ENCODE measurements around the gene ARG2. TPM values are rescaled to one million over a fixed set of nuclear protein-coding genes. Genes with fewer than 3 reads are reported as not detected.
"Not testable (repeated sequence)": the region's sequence is repeated elsewhere in the genome, so short reads cannot be mapped to it uniquely, and the experiment has no call there.

Gene ARG2
- total and polyA plus RNA-seq, 2 donors (not counting 1 experiment from before 2014, with no cell fraction given): 1.9 to 8.4 TPM

GRCh38 chr14:67584978-67585377 is 34.7 kb upstream of the ARG2 start:
- TF ChIP-seq CTCF (conservative IDR thresholded peaks at IDR 0.05 in 1 of 2, IDR thresholded peaks at IDR 0.05 in 1 of 2; ENCODE audit: low read depth in 1 of 2, low read length in 2 of 2): no peak
- no peak for TF ChIP-seq EZH2 (IDR thresholded peaks at IDR 0.05; ENCODE audit: low read length, missing control alignments)
- no peaks in the 10 kb centered on the region for H3K36me3 ChIP-seq (ENCODE audit: control insufficient read depth, insufficient read depth, low read length)

GRCh38 chr14:67586369-67586768 is 33.4 kb upstream of the ARG2 start:
- no peaks in the 10 kb centered on the region for H3K79me2 ChIP-seq (ENCODE audit: control insufficient read depth, insufficient read depth, low read length)
- H3K9ac ChIP-seq (ENCODE audit: insufficient read depth, low read length): no peak overlapping the region
- no peaks in the 10 kb centered on the region for H3K27me3 ChIP-seq (ENCODE audit: control insufficient read depth, insufficient read depth, low read length)
- H3K4me2 ChIP-seq (ENCODE audit: extremely low read depth, insufficient read depth, low read length): no peak overlapping the region
- no peaks in the 10 kb centered on the region for H4K20me1 ChIP-seq (ENCODE audit: control insufficient read depth, extremely low read depth, insufficient read depth, low read length)
- TF ChIP-seq EZH2 (IDR thresholded peaks at IDR 0.05; ENCODE audit: low read length, missing control alignments) (no peak), CTCF (conservative IDR thresholded peaks at IDR 0.05 in 1 of 2, IDR thresholded peaks at IDR 0.05 in 1 of 2; ENCODE audit: low read depth in 1 of 2, low read length in 2 of 2) (no peak)
- no peak overlapping the region for H3K27ac ChIP-seq (ENCODE audit: insufficient read depth, low read length)
- DNase-seq (ENCODE audit: low read depth in 2 of 2): no peak
- H3K9me3 ChIP-seq (ENCODE audit: control insufficient read depth, insufficient read depth, low read depth, low read length): no peaks in the 10 kb centered on the region
- H3K4me3 ChIP-seq (replicated peaks in 1 of 4; ENCODE audit: control extremely low read depth in 1 of 4, insufficient read depth in 1 of 4, low read depth in 3 of 4, low read length in 4 of 4): no peak overlapping the region
- no peaks in the 10 kb centered on the region for H3K36me3 ChIP-seq (ENCODE audit: control insufficient read depth, insufficient read depth, low read length)
- H2AFZ ChIP-seq (ENCODE audit: low read length): no peak overlapping the region
- no peaks in the 10 kb centered on the region for H3K4me1 ChIP-seq (ENCODE audit: control insufficient read depth, extremely low read depth, insufficient read depth, low read length)

More at GRCh38 chr14:67584978-67585377, 34.7 kb upstream of the ARG2 start:
- Histone ChIP-seq H3K9me3 (ENCODE audit: control insufficient read depth, insufficient read depth, low read depth, low read length) (no peaks in the 10 kb centered on the region), H3K9ac (ENCODE audit: insufficient read depth, low read length) (no peak overlapping the region), H3K79me2 (ENCODE audit: control insufficient read depth, insufficient read depth, low read length) (no peaks in the 10 kb centered on the region), H3K27ac (ENCODE audit: insufficient read depth, low read length) (no peak overlapping the region), H3K27me3 (ENCODE audit: control insufficient read depth, insufficient read depth, low read length) (no peaks in the 10 kb centered on the region), H3K4me2 (ENCODE audit: extremely low read depth, insufficient read depth, low read length) (no peak overlapping the region), H3K4me1 (ENCODE audit: control insufficient read depth, extremely low read depth, insufficient read depth, low read length) (no peaks in the 10 kb centered on the region), H3K4me3 (replicated peaks in 1 of 4; ENCODE audit: control extremely low read depth in 1 of 4, insufficient read depth in 1 of 4, low read depth in 3 of 4, low read length in 4 of 4) (no peak overlapping the region), H4K20me1 (ENCODE audit: control insufficient read depth, extremely low read depth, insufficient read depth, low read length) (no peaks in the 10 kb centered on the region), H2AFZ (ENCODE audit: low read length) (no peak overlapping the region)
- DNase-seq (ENCODE audit: low read depth in 2 of 2): peak in 1 of 2 donors; percentile 51

- no peaks in the 10 kb centered on the region for H3K4me1 ChIP-seq (ENCODE audit: control insufficient read depth, extremely low read depth, insufficient read depth, low read length)
- no peak overlapping the region for H2AFZ ChIP-seq (ENCODE audit: low read length)
- no peak overlapping the region for H3K9ac ChIP-seq (ENCODE audit: insufficient read depth, low read length)
- H4K20me1 ChIP-seq (ENCODE audit: control insufficient read depth, extremely low read depth, insufficient read depth, low read length): no peaks in the 10 kb centered on the region
- no peaks in the 10 kb centered on the region for H3K79me2 ChIP-seq (ENCODE audit: control insufficient read depth, insufficient read depth, low read length)
- DNase-seq (ENCODE audit: low read depth in 2 of 2): no peak
- H3K27me3 ChIP-seq (ENCODE audit: control insufficient read depth, insufficient read depth, low read length): no peaks in the 10 kb centered on the region
- no peak overlapping the region for H3K4me2 ChIP-seq (ENCODE audit: extremely low read depth, insufficient read depth, low read length)
- no peaks in the 10 kb centered on the region for H3K9me3 ChIP-seq (ENCODE audit: control insufficient read depth, insufficient read depth, low read depth, low read length)
- H3K27ac ChIP-seq (ENCODE audit: insufficient read depth, low read length): no peak overlapping the region
- H3K36me3 ChIP-seq (ENCODE audit: control insufficient read depth, insufficient read depth, low read length): no peaks in the 10 kb centered on the region
- TF ChIP-seq CTCF (conservative IDR thresholded peaks at IDR 0.05 in 1 of 2, IDR thresholded peaks at IDR 0.05 in 1 of 2; ENCODE audit: low read depth in 1 of 2, low read length in 2 of 2) (no peak), EZH2 (IDR thresholded peaks at IDR 0.05; ENCODE audit: low read length, missing control alignments) (no peak)
- no peak overlapping the region for H3K4me3 ChIP-seq (replicated peaks in 1 of 4; ENCODE audit: control extremely low read depth in 1 of 4, insufficient read depth in 1 of 4, low read depth in 3 of 4, low read length in 4 of 4)
Measured at GRCh38 chr14:67589204-67589770, 30.4 kb upstream of the ARG2 start.

GRCh38 chr14:67593650-67594049 is 26.1 kb upstream of the ARG2 start:
- not testable (repeated sequence) for H3K4me3 ChIP-seq (replicated peaks in 1 of 4; ENCODE audit: control extremely low read depth in 1 of 4, insufficient read depth in 1 of 4, low read depth in 3 of 4, low read length in 4 of 4); H3K79me2 ChIP-seq (ENCODE audit: control insufficient read depth, insufficient read depth, low read length); H3K4me1 ChIP-seq (ENCODE audit: control insufficient read depth, extremely low read depth, insufficient read depth, low read length); H4K20me1 ChIP-seq (ENCODE audit: control insufficient read depth, extremely low read depth, insufficient read depth, low read length); H3K9ac ChIP-seq (ENCODE audit: insufficient read depth, low read length); H3K4me2 ChIP-seq (ENCODE audit: extremely low read depth, insufficient read depth, low read length); H2AFZ ChIP-seq (ENCODE audit: low read length); H3K36me3 ChIP-seq (ENCODE audit: control insufficient read depth, insufficient read depth, low read length); H3K27ac ChIP-seq (ENCODE audit: insufficient read depth, low read length); H3K9me3 ChIP-seq (ENCODE audit: control insufficient read depth, insufficient read depth, low read depth, low read length); DNase-seq (ENCODE audit: low read depth in 2 of 2); H3K27me3 ChIP-seq (ENCODE audit: control insufficient read depth, insufficient read depth, low read length)

Measured in fibroblast of lung (primary cell).